ES-I3 (cell line): ENCODE measurements around the gene JAM3.

ENCODE experiments used
- H3K36me3 ChIP-seq: 2 replicates; pipeline ENCODE4 v1.6.1; 2013; ENCODE audit warnings: mild to moderate bottlenecking, low read length, control low read depth, moderate library complexity; ENCODE audit not compliant: insufficient read depth
- H3K4me1 ChIP-seq: 2 replicates; pipeline ENCODE4 v1.6.1; 2013; ENCODE audit warnings: mild to moderate bottlenecking, control low read depth, low read length; ENCODE audit not compliant: insufficient read depth
- H3K9ac ChIP-seq: 2 replicates; pipeline ENCODE4 v1.6.1; 2013; ENCODE audit warnings: low read depth, mild to moderate bottlenecking, low read length, moderate library complexity
- H3K9me3 ChIP-seq: 2 replicates; pipeline ENCODE4 v1.6.1; 2013; ENCODE audit warnings: mild to moderate bottlenecking, low read length, moderate library complexity; ENCODE audit not compliant: control insufficient read depth, insufficient read depth

Gene JAM3

DNA sequence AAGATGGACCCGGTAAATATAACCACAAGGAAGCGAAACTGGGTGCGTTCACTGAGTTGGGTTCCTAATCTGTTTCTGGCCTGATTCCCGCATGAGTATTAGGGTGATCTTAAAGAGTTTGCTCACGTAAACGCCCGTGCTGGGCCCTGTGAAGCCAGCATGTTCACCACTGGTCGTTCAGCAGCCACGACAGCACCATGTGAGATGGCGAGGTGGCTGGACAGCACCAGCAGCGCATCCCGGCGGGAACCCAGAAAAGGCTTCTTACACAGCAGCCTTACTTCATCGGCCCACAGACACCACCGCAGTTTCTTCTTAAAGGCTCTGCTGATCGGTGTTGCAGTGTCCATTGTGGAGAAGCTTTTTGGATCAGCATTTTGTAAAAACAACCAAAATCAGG is 80.5 kb downstream of the JAM3 start:
- H3K9ac ChIP-seq = no peak overlapping the region
- no peaks in the 10 kb centered on the region for H3K4me1 ChIP-seq
- H3K9me3 ChIP-seq = peaks cover 9% of the 10 kb centered on the region
- H3K36me3 ChIP-seq = peaks cover 21% of the 10 kb centered on the region

DNA sequence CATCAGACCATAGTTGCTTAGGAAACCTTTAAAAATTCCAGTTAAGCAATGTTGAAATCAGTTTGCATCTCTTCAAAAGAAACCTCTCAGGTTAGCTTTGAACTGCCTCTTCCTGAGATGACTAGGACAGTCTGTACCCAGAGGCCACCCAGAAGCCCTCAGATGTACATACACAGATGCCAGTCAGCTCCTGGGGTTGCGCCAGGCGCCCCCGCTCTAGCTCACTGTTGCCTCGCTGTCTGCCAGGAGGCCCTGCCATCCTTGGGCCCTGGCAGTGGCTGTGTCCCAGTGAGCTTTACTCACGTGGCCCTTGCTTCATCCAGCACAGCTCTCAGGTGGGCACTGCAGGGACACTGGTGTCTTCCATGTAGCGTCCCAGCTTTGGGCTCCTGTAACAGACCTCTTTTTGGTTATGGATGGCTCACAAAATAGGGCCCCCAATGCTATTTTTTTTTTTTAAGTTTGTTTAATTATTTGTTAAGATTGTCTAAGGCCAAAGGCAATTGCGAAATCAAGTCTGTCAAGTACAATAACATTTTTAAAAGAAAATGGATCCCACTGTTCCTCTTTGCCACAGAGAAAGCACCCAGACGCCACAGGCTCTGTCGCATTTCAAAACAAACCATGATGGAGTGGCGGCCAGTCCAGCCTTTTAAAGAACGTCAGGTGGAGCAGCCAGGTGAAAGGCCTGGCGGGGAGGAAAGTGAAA is 81.5 kb downstream of the JAM3 start:
- H3K4me1 ChIP-seq = no peaks in the 10 kb centered on the region
- peaks cover 21% of the 10 kb centered on the region for H3K36me3 ChIP-seq
- H3K9ac ChIP-seq = no peak overlapping the region
- H3K9me3 ChIP-seq = peaks cover 4% of the 10 kb centered on the region; the same call in 1 of the 2 replicates

DNA sequence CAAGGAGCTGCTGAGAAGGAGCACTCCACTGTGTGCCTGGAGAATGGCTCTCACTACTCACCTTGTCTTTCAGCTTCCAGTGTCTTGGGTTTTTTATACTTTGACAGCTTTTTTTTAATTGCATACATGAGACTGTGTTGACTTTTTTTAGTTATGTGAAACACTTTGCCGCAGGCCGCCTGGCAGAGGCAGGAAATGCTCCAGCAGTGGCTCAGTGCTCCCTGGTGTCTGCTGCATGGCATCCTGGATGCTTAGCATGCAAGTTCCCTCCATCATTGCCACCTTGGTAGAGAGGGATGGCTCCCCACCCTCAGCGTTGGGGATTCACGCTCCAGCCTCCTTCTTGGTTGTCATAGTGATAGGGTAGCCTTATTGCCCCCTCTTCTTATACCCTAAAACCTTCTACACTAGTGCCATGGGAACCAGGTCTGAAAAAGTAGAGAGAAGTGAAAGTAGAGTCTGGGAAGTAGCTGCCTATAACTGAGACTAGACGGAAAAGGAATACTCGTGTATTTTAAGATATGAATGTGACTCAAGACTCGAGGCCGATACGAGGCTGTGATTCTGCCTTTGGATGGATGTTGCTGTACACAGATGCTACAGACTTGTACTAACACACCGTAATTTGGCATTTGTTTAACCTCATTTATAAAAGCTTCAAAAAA is 82.3 kb downstream of the JAM3 start:
- H3K9me3 ChIP-seq = no peaks in the 10 kb centered on the region; the same call in 1 of the 2 replicates
- no peak overlapping the region for H3K9ac ChIP-seq
- peaks cover 21% of the 10 kb centered on the region for H3K36me3 ChIP-seq
- H3K4me1 ChIP-seq = no peaks in the 10 kb centered on the region

DNA sequence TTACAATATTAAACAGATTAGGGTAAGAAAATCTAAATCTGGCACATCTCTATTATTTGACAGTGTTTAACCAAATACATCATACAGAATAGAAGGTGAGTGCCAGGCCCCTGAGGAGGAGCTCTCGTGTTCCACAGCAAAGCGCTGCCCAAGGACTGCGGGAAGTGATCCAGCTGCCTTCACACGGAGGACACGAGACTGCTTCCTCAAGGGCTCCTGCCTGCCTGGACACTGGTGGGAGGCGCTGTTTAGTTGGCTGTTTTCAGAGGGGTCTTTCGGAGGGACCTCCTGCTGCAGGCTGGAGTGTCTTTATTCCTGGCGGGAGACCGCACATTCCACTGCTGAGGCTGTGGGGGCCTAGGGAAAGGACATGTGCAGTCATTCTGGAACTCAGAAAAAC is 83.8 kb downstream of the JAM3 start:
- Histone ChIP-seq H3K36me3 (peaks cover 25% of the 10 kb centered on the region), H3K4me1 (no peaks in the 10 kb centered on the region), H3K9ac (no peak overlapping the region), H3K9me3 (no peaks in the 10 kb centered on the region; the same call in 1 of the 2 replicates)

DNA sequence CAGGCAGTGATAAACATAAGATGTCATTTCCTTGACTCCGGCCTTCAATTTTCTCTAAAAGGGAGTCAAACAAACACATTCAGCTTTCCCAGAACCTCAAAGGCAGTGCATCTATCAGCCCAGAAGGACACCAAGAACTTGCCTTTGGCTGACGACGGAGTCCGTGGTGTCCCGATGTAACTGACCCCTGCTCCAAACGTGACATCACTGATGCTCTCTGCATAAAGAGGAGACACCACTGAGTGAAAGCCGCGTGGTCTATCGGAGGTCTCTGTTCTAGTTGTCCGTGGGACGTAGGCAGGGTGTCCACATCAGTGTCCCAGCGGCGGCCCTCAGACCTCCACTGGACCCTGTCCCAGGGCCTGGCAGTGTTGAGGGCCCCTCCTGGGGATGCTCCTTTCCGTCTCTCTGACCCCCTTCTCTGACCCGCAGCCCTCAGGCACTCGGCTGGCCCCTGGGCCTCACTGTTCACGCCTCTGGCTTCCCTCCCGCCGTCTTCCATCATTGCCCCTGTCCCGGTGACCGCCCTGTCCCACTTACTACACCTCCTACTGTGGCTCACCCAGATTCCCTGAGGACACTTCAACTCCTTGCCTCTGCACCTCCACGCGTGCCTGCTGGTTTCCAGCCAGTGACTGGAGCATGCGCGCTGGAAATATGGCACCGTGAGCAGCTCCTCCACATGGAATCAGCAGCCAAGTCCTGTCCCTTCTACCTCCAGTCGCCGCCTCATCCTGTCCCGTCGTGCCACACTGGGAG is 84.5 kb downstream of the JAM3 start:
- Histone ChIP-seq H3K9me3 (no peaks in the 10 kb centered on the region; the same call in 1 of the 2 replicates), H3K4me1 (no peaks in the 10 kb centered on the region), H3K9ac (no peak overlapping the region), H3K36me3 (peaks cover 25% of the 10 kb centered on the region)

DNA sequence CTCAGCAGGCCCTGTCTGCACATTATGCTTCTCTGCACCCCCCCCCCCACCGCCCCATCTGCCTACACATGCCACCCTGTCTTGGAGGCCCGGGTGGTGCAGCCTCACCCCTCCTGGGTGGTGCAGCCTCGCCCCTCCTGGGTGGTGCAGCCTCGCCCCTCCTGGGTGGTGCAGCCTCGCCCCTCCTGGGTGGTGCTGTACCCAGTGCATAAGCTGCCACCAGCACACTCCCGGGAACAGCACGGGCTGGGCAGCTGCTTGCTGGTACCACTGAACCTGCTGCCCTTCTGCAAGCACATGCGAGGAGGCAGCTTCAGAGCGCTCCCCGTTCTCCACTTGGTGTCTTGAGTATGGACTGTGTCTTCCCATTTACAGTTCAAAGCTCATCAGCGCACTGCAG is 85.6 kb downstream of the JAM3 start:
- H3K36me3 ChIP-seq = peaks cover 26% of the 10 kb centered on the region
- H3K9me3 ChIP-seq = no peaks in the 10 kb centered on the region; the same call in 1 of the 2 replicates
- no peak overlapping the region for H3K9ac ChIP-seq
- no peaks in the 10 kb centered on the region for H3K4me1 ChIP-seq

DNA sequence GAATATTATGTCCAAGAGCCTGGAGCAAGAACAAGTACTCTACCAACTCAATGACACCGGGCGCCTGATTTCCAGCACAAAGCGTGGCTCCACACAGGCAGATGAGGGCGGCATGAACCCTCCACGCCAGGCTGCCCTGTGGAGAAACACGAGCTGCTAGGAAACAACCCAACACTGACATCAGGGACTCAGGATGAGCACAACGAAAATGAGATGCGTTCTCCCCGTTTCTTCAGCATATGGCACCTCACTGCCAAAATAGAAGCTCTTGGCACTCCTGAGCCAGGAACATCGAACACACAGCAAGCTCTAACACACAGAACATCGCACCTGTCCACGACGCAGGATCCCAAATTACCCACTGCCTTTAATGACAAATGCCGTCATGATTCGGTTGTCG is 86.6 kb downstream of the JAM3 start:
- Histone ChIP-seq H3K36me3 (peaks cover 30% of the 10 kb centered on the region), H3K9ac (no peak overlapping the region), H3K9me3 (peaks cover 8% of the 10 kb centered on the region), H3K4me1 (no peaks in the 10 kb centered on the region)

DNA sequence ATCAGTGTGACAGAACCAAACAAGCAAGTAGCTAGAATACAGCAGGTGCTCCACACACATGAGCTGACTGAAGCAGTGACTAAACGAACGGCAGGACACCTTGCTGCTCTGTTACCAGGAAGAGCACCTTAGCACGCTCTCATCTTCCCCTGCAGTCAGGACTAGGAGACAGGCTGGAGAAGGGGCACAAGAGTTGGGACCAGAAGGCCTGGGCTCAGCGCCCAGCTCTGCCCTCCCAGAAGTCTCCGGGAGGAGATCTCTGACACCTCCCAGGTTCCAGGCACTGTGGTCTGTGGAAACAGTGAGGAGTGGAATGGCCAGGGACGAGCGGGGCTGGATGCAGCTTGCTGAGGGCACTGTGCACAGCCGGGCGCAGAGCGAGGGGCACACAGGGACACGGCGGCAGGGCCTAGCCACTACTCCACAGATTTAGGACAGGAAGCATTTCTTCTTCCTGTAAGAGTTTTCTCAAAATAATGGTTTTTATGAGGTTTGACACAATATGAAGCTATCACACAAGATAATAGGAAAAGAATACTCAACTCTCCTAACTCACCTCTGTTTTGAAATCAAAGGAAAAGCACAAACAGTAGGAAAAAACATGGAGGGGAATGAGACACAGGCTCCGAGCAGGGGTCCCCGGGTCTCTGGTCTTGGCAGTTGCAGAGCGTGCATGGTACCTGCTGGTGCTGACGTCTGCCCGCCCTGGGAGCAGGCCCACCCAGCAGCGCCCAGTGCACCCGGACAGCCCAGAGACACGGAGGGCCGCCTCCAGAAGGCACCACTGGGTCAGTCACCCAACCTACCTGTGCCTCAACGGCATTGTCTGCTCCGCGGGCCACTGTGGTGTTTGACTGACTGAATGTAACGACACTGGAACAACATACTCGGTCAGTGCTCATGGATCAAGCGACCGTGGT is 87.3 kb downstream of the JAM3 start:
- Histone ChIP-seq H3K4me1 (no peaks in the 10 kb centered on the region), H3K9ac (no peak overlapping the region), H3K9me3 (peaks cover 12% of the 10 kb centered on the region), H3K36me3 (peaks cover 38% of the 10 kb centered on the region)

DNA sequence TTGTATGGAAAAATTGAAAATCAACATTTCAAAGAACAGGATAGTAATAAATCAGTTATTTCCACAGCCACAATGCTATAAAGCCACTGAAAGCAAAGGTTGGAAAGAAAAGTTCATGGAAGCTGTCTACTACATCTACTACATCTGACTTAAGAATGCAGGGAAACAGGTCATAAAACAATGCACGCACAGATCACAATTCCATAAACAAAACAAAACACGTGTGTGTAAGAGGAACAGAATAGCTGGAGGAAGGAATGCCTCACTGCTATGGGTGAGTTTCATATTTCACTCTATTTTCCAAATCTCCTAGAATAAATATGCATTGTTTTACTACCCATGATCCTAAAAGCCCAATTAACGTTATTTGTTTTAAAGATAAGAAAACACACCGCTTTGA is 88.6 kb downstream of the JAM3 start:
- H3K36me3 ChIP-seq = peaks cover 41% of the 10 kb centered on the region
- H3K4me1 ChIP-seq = no peaks in the 10 kb centered on the region
- H3K9ac ChIP-seq = no peak overlapping the region
- H3K9me3 ChIP-seq = peaks cover 24% of the 10 kb centered on the region

DNA sequence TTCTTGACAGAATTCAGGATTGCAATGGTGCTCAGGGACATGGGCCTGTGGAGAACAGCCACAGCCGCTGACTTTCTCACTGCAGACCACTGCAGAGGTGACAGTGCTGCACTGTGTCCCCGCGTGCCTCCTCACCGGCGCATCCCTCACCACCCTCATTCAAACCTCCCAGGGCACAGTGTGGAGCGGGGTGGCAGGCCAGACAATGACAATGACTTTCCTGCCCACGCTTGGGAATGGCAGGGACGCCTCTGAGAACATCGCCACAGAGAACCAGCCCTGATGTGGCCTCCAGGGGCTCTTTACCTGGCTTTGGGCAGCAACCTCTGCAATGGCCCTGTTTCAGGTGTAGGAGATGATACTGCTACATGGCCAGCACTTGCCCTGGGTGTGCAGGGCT is 89.2 kb downstream of the JAM3 start:
- Histone ChIP-seq H3K36me3 (peaks cover 47% of the 10 kb centered on the region), H3K9me3 (peaks cover 30% of the 10 kb centered on the region), H3K9ac (no peak overlapping the region), H3K4me1 (no peaks in the 10 kb centered on the region)

DNA sequence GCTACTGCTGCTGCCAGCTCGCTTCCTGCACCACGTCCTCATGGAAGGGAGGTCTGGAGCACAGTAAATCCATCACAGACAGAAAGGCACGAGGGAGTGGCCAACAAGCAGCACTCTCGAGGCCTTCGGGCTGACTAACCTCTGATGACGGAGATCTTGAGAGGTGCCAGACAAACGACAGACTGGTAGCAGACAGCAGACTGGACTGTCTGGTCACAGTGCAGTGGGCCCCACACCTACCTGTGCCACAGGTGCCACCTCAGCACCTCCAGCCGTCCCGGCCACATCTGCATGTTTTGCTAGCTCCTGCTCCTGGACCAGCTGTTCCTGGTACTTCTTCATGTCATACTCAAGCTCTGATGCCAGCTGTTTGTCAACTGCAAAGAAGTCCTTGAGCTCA is 90.8 kb downstream of the JAM3 start:
- no peak overlapping the region for H3K9ac ChIP-seq
- peaks cover 59% of the 10 kb centered on the region for H3K36me3 ChIP-seq
- peaks cover 46% of the 10 kb centered on the region for H3K9me3 ChIP-seq
- no peaks in the 10 kb centered on the region for H3K4me1 ChIP-seq

DNA sequence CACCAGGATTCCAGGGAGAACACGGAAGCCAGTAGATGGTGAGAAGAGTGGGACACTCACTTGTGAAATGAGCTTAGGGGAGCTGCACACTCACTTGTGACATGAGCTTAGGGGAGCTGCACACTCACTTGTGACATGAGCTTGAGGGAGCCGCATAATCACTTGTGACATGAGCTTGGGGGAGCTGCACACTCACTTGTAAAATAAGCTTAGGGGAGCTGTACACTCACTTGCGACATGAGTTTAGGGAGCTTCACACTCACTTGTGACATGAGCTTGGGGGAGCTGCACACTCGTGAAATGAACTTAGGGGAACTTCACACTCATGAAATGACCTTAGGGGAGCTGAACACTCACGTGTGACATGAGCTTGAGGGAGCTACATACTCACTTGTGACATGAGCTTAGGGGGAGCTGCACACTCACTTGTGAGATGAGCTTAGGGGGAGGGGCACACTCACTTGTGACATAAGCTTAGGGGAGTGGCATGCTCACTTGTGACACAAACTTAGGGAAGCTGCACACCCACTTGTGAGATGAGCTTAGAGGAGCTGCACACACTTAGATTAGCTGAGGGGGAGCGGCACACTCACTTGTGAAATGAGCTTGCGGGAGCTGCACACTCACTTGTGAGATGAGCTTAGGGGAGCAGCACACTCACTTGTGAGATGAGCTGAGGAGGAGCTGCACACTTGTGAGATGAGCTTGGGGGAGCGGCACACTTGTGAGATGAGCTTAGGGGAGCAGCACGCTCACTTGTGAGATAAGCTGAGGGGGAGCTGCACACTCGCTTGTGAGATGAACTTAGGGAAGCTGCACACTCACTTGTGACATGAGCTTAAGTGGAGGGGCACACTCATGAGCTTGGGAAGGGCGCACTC is 95.9 kb downstream of the JAM3 start:
- no peak overlapping the region for H3K9ac ChIP-seq
- H3K9me3 ChIP-seq = peaks cover 78% of the 10 kb centered on the region
- H3K4me1 ChIP-seq = no peaks in the 10 kb centered on the region
- H3K36me3 ChIP-seq = peaks cover 73% of the 10 kb centered on the region

DNA sequence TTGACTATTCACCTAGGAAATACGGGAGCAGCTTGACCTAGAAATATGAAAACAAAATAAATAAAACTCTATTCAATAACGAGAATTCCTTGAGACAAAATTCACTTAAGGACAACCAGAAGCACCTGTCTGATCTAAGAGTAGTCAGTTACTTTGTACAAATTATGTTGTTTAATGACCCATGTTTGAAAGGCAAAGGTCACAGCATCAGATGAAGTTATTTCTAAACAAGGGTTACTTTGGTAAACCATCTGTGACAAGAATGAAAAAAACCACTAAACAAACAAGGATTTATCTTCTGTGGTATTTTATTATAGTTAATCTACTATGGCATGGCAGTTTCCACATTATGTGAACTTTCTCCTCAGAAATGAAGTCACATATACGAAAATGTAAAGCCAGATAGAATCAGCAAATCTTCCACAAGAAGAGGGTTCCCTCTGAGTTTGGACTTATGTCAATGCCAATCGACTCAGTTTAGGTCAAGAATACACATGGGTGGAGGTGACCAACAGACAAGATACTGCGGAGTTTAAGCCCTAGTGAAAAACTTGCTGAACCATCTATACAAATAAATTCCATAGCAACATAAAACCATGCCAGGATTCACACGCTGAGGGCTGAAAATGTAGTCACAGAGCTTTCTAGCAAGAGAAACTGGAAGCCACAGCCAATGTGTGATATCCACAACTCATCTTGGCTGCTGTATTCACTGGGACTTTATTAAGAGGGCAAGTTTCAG is 101.5 kb downstream of the JAM3 start:
- H3K9me3 ChIP-seq = peaks cover 49% of the 10 kb centered on the region
- no peaks in the 10 kb centered on the region for H3K4me1 ChIP-seq
- H3K9ac ChIP-seq = no peak overlapping the region
- H3K36me3 ChIP-seq = peaks cover 47% of the 10 kb centered on the region
